ENCODE measurements around the gene TFDP1. TPM values are rescaled to one million over a fixed set of nuclear protein-coding genes. Genes with fewer than 3 reads are reported as not detected.
"Not testable (repeated sequence)": the region's sequence is repeated elsewhere in the genome, so short reads cannot be mapped to it uniquely, and the experiment has no call there.

Gene TFDP1
- total RNA-seq, 4 donors from 2014 or later: 21.9 to 49.0 (median 29.2) TPM

- TF ChIP-seq POLR2AphosphoS5 (IDR thresholded peaks at IDR 0.05) (no peak), CTCF (IDR thresholded peaks at IDR 0.05) (no peak), POLR2A (IDR thresholded peaks at IDR 0.05) (no peak), EP300 (IDR thresholded peaks at IDR 0.05) (no peak)
- ATAC-seq: no peak
- no peak overlapping the region for H3K4me3 ChIP-seq
- 94% methylated on average over 14 to 15 of the region's 15 CpGs for WGBS, 2 donors (ENCODE audit: low coverage in 1 of 2)
- no peak overlapping the region for H3K27ac ChIP-seq
- no peaks in the 10 kb centered on the region for H3K27me3 ChIP-seq
- no peaks in the 10 kb centered on the region for H3K4me1 ChIP-seq
- no peaks in the 10 kb centered on the region for H3K9me3 ChIP-seq
- peaks cover 0 to 27% of the 10 kb centered on the region in 2 donors for H3K36me3 ChIP-seq
Measured at GRCh38 chr13:113621046-113621445, 36.5 kb downstream of the TFDP1 start.

- 58 to 69% methylated on average over 5 to 12 of the region's 13 CpGs for WGBS, 2 donors (ENCODE audit: low coverage in 1 of 2)
- H3K4me1 ChIP-seq, H3K9me3 ChIP-seq, H3K4me3 ChIP-seq, ATAC-seq, H3K27me3 ChIP-seq, H3K27ac ChIP-seq: not testable (repeated sequence)
- H3K36me3 ChIP-seq: peaks cover 0 to 27% of the 10 kb centered on the region in 2 donors
- TF ChIP-seq CTCF (IDR thresholded peaks at IDR 0.05): peak in 3 of 4 experiments; percentile 51 to 63 (median 53)
Measured at GRCh38 chr13:113621498-113621897, 36.9 kb downstream of the TFDP1 start.

GRCh38 chr13:113621986-113622550 is 37.5 kb downstream of the TFDP1 start:
- not testable (repeated sequence) for ATAC-seq, H3K27ac ChIP-seq, H3K27me3 ChIP-seq, H3K4me3 ChIP-seq, H3K4me1 ChIP-seq, H3K9me3 ChIP-seq
- peaks cover 0 to 26% of the 10 kb centered on the region in 2 donors for H3K36me3 ChIP-seq
- 80 to 92% methylated on average over 2 to 14 of the region's 20 CpGs for WGBS, 2 donors (ENCODE audit: low coverage in 1 of 2)

- no peaks in the 10 kb centered on the region for H3K27me3 ChIP-seq
- 88 to 96% methylated on average over 5 to 13 of the region's 29 CpGs for WGBS, 2 donors (ENCODE audit: low coverage in 1 of 2)
- no peak overlapping the region for H3K4me3 ChIP-seq
- no peaks in the 10 kb centered on the region for H3K9me3 ChIP-seq
- no peak for ATAC-seq
- H3K36me3 ChIP-seq: peaks cover 0 to 30% of the 10 kb centered on the region in 2 donors
- H3K27ac ChIP-seq: no peak overlapping the region
- TF ChIP-seq EP300 (IDR thresholded peaks at IDR 0.05): no peak
- H3K4me1 ChIP-seq: no peaks in the 10 kb centered on the region
Measured at GRCh38 chr13:113622791-113623490, 38.4 kb downstream of the TFDP1 start.

- Histone ChIP-seq H3K4me3 (no peak overlapping the region), H3K4me1 (no peaks in the 10 kb centered on the region), H3K9me3 (no peaks in the 10 kb centered on the region), H3K27me3 (no peaks in the 10 kb centered on the region), H3K27ac (no peak overlapping the region), H3K36me3 (peaks cover 0 to 36% of the 10 kb centered on the region in 2 donors)
- WGBS, 2 donors (ENCODE audit: low coverage in 1 of 2): no CpG with 5 or more reads among the region's 20 CpGs
- ATAC-seq: no peak
- TF ChIP-seq POLR2A (IDR thresholded peaks at IDR 0.05): no peak
- TF ChIP-seq CTCF (IDR thresholded peaks at IDR 0.05): no peak
- TF ChIP-seq EP300 (IDR thresholded peaks at IDR 0.05): no peak
- TF ChIP-seq POLR2AphosphoS5 (IDR thresholded peaks at IDR 0.05): no peak
Measured at GRCh38 chr13:113623491-113624234, 39.1 kb downstream of the TFDP1 start.

GRCh38 chr13:113624235-113624587 is 39.7 kb downstream of the TFDP1 start:
- no peak overlapping the region for H3K27ac ChIP-seq
- H3K36me3 ChIP-seq: peaks cover 0 to 41% of the 10 kb centered on the region in 2 donors
- no peaks in the 10 kb centered on the region for H3K4me1 ChIP-seq
- 75 to 95% methylated on average over 3 to 4 of the region's 9 CpGs for WGBS, 2 donors (ENCODE audit: low coverage in 1 of 2)
- no peaks in the 10 kb centered on the region for H3K9me3 ChIP-seq
- TF ChIP-seq POLR2A (IDR thresholded peaks at IDR 0.05): no peak
- TF ChIP-seq CTCF (IDR thresholded peaks at IDR 0.05): no peak
- TF ChIP-seq POLR2AphosphoS5 (IDR thresholded peaks at IDR 0.05): no peak
- TF ChIP-seq EP300 (IDR thresholded peaks at IDR 0.05): no peak
- H3K27me3 ChIP-seq: no peaks in the 10 kb centered on the region
- H3K4me3 ChIP-seq: no peak overlapping the region
- ATAC-seq: no peak

GRCh38 chr13:113624640-113625304 is 40.2 kb downstream of the TFDP1 start:
- H3K9me3 ChIP-seq, H3K4me3 ChIP-seq, H3K4me1 ChIP-seq, H3K27ac ChIP-seq, ATAC-seq, H3K27me3 ChIP-seq: not testable (repeated sequence)
- peaks cover 0 to 47% of the 10 kb centered on the region in 2 donors for H3K36me3 ChIP-seq
- 82 to 87% methylated on average over 13 of the region's 14 CpGs for WGBS, 2 donors (ENCODE audit: low coverage in 1 of 2)

Data from gastroesophageal sphincter (tissue), 4 donors.